Cerebellar cortex (tissue), 1 donor: ENCODE data around the gene OR7C2.
"Not testable (repeated sequence)": the region's sequence is repeated elsewhere in the genome, so short reads cannot be mapped to it uniquely, and the experiment has no call there.

ENCODE experiments used
- DNase-seq: peaks from one replicate; pipeline ENCODE4 v3.0.0-alpha.2; 2015; ENCODE audit warnings: low spot score

OR7C2 gene

DNA sequence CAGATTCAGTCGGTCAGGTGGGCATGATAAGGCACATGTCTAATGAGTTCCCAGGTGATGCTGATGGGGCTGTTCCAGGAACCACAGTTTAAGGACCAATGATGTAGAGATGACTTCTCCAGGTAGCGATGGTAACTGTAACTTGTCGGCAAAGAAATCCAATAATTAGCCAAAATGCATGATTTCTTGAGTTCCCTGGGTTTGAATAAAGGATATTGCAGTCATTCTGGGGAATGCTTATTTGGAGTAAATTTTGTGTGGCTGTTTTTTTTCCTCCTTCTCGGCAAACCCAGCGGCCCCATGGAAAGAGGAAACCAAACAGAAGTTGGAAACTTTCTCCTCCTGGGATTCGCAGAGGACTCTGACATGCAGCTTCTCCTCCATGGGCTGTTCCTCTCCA lies at the start of gene OR7C2:
OR7C2 (plus strand) TSS at position 301 of the 400 bp plus-strand sequence; CDS start at position 301, 0 bp downstream.
- no peak for DNase-seq

DNA sequence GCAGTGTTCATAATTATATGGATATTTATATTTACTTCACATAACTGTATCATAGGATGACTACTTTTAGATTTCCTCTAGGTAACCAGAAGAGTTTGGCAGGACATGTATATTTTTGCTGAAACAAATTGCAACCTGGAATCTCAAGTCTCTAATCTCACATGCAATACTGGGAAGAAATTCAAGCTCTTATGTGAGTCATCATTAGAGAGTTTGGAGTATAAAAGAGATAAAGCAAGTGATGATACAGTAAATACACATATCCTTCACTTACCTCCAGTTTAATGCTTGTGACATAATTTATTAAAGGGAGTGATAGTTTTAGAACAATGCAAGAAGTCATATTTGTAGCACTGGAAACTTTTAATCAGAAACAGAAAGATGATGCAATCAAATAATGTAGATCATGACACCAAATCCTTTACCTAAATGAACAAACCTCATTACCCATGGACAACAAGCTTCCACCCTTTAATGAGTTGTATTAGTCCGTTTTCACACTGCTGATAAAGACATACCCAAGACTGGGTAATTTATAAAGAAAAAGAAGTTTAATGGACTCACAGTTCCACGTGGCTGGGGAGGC lies 39.5 kb upstream of the OR7C2 start:
- no peak for DNase-seq

GRCh38 chr19:14906711-14907110 lies 34.6 kb upstream of the OR7C2 start:
- DNase-seq: no peak

DNA sequence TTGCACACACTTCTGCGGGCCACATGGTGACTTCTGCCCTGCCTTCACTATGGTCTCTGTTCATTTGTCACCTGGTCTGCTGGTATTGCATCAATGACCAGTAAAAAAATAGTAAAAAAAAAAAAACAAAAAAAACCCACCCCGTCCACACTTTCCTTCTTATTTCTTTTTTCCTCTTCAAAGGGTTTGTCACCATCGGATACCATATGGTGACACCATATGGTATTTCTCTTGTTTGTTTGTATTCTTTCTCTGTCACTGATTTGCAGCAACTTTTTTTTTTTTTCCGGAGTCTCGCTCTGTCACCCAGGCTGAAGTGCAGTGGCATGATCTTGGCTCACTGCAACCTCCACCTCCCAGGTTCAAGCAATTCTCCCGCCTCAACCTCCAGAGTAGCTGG lies 26.2 kb upstream of the OR7C2 start:
- peak; percentile 42 for DNase-seq

DNA sequence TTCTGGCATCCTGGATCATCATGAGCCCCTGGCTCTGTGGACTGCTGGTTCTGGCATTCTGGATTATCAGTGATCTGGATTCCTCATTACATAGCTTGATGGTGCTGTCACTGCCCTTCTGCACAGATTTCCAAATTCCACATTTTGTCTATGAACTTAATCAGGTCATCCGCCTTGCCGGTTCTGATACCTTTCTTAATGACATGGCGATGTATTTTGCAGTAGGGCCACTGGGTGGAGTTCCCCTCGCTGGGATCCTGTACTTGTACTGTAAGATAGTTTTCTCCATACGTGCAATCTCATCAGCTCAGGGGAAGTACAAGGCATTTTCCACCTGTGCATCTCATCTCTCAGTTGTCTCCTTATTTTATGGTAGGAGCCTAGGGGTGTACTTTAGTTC lies 24.4 kb upstream of the OR7C2 start:
- peak; percentile 1 for DNase-seq

GRCh38 chr19:14933506-14933905 lies 7.8 kb upstream of the OR7C2 start:
- DNase-seq: no peak

DNA sequence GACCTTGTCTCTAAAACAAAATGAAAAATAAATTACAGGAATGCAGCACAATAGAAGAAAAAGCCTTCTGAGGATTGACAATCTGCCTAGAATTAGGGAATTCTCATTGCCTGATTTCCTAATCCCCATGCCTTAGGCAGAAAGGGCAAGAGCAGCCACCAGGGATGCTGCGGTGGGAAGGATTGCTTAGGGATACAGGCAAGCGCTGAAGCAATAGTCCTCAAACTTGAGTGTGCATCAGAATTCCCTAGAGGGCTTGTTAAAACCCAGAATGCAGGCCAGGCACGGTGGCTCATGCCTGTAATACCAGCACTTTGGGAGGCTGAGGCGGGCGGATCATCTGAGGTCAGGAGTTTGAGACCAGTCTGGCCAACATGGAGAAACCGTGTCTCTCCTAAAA lies 1.0 kb upstream of the OR7C2 start:
- DNase-seq: no peak

DNA sequence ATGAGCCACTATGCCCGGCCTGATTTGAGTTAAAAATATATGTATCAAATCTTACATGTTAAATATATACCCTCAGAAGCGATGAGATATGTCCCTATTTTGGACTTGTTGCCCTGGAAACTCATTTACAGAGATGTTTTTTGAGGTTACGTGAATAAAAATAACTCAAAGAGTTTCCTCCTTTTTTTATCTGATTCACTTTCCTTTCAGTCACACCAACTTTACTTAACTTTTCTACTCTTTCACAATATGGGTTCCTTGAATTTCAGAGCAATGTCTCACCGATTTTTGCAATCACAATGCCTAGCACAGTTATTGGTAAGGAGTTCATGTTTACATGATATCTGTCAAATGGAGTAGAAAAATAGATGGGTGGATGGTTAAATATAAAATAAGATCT lies 2.3 kb downstream of the OR7C2 start:
- DNase-seq: no peak

DNA sequence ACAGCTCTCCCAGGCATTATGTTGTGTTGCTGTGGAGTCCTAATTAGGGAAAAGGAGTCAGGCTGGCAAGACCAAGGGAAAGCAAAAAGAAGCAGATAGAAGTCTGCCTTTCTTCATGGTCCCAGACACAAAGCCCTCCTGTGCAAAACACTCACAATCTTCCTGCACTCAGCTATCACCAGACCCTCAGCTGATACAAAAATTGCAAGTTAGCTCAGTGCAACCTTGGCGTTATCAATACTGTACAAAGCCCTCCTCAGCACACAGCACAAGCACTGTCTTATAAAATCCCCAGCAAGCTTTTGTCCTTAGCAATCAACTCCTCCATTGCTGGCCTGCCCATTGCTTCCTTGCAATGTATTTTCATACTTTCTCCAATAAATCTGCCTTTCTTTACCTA lies 3.2 kb downstream of the OR7C2 start:
- no peak for DNase-seq

- not testable (repeated sequence) for DNase-seq
These were observed 8.1 kb downstream of the OR7C2 start for GRCh38 chr19:14949413-14949812.

DNA sequence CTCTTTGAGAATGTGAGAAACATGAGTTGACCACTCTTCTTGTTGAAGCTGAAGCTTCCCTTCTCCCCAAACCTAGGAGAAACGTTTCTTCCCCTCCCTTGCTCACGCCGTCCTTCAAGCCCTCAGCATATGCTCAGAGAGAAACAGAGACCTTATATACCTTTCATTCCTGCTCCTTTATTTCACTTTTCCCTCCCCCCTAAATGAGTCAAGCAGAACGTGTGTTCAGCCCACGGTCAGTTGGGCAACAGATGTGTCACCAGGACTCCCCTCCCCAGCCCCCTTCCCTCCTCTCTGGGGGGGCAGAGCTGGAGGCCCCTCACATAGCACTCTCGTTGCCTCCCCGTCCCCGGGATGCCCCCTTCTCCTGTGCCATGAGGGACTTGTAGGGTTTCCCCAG lies 8.6 kb downstream of the OR7C2 start:
- no peak for DNase-seq

DNA sequence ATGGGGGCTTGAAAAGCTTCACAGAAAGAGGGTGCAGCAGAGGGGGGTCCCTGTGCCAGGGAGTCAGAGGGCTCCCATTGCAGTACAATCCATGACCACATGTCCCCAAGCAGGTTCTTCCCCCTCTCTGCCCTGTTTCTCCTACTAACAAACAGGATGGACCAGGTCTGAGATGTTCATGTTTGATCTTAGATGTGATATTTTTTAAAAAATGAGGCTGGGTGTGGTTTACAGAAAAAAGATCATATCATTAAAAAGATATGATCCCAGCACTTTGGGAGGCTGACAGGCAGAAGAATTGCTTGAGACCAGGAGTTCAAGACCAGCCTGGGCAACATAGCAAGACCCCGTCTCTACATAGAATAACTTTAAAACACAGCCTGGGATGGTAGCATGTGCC lies 9.1 kb downstream of the OR7C2 start:
- no peak for DNase-seq

- no peak for DNase-seq
These were observed 11.5 kb downstream of the OR7C2 start for GRCh38 chr19:14952767-14953166.

- no peak for DNase-seq
These were observed 12.9 kb downstream of the OR7C2 start for GRCh38 chr19:14954071-14954655.

DNA sequence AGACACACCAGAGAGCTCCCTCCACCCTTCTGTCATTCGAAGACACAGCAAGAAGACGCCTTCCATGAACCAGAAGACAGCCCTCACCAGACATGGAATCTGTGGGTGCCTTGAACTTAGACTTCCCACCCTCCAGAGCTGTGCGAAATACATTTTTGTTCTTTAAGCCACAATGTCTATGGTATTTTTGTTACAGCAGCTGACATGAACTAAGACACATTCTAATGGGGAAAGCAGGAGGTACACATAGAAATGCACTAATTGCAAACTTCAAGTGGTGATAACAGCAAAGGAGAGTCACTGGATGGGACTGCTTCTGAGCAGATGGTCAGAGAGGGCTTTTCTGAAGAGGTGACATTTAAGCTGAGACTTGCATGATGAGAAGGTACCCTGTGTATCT lies 16.2 kb downstream of the OR7C2 start:
- DNase-seq: no peak

DNA sequence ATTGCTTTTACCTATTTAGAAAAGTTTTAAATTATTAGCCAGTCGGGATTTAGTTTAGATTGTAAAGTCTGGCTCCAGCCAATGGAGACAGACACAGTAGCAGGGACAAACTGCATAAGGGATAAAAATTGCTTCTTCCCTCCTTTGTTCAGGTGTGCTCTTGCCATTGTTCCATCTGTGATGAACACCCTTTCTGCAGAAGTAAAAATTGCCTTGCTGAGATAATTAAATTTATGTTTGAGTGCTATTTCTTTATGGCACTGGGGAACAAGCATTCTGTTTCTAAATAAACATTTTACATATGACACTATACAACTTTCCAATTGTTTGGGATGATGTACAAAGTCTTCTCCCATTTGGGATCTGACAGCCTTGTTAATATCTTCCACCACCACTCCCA lies 18.0 kb downstream of the OR7C2 start:
- DNase-seq: no peak

- DNase-seq: no peak
These were observed 20.8 kb downstream of the OR7C2 start for GRCh38 chr19:14961956-14962685.

DNA sequence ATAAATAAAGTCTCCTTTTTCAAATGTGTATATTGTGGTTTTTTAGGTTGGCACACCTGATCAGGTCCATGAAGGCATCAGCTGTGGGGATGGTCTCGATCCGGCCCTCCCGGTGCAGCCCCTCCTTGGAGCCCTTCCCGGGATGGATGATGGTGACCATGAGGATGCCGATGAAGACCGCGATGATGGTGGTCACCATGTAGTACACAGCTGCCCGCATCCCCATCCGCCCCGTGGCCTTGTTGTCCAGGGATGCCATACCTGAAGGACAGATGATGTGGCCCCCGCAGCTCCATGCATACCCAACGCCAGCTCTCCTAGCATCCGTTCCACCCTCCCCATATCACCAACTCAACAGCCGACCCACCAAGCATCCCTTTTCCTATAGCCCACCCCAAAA lies 27.0 kb downstream of the OR7C2 start:
- no peak for DNase-seq

DNA sequence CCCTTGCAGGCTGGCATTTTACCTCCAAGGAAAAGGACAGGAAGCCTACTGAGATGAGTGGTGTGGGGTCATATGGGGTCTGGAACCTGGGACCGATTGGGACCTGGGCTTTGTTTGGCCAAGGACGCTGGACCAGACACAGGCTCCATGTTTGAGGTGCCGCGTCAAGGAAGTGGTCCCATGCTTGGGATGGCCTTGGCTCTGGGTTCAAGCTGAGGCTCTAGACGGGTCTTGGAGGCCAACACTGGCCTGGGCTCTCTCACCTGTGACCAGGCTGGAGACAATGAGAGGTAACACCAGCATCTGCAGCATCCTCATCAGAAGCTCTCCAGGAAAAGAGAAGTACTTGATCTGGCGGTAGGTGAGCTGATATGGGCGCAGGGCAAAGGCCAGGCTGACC lies 30.2 kb downstream of the OR7C2 start:
- no peak for DNase-seq

GRCh38 chr19:14972676-14973075 lies 31.4 kb downstream of the OR7C2 start:
- peak; percentile 85 for DNase-seq

- no peak for DNase-seq
These were observed 33.2 kb downstream of the OR7C2 start for GRCh38 chr19:14974488-14974887.

GRCh38 chr19:14977128-14977527 lies 35.8 kb downstream of the OR7C2 start:
- no peak for DNase-seq

- DNase-seq: peak; percentile 42
These were observed 37.0 kb downstream of the OR7C2 start for GRCh38 chr19:14978161-14978776.
